Measurements from ENCODE around the gene HERC6.

GRCh38 chr4:88378691-88379559, at the start of gene HERC6:
- TF ChIP-seq OVOL3 (tag by site-specific recombination; IDR thresholded peaks at IDR 0.05) (no peak), SP2 (tag by site-specific recombination; IDR thresholded peaks at IDR 0.05) (no peak), ZNF791 (tag by site-specific recombination; IDR thresholded peaks at IDR 0.05) (no peak), ZNF621 (tag by site-specific recombination; IDR thresholded peaks at IDR 0.05) (no peak), ZNF513 (tag by site-specific recombination; IDR thresholded peaks at IDR 0.05) (no peak), SCRT1 (tag by site-specific recombination; IDR thresholded peaks at IDR 0.05; ENCODE audit: borderline replicate concordance) (no peak), CTCF (tag by site-specific recombination; IDR thresholded peaks at IDR 0.05) (peak; percentile 94), ZNF121 (tag by site-specific recombination; IDR thresholded peaks at IDR 0.05) (no peak)
- TF ChIP-seq, protein P1, sequence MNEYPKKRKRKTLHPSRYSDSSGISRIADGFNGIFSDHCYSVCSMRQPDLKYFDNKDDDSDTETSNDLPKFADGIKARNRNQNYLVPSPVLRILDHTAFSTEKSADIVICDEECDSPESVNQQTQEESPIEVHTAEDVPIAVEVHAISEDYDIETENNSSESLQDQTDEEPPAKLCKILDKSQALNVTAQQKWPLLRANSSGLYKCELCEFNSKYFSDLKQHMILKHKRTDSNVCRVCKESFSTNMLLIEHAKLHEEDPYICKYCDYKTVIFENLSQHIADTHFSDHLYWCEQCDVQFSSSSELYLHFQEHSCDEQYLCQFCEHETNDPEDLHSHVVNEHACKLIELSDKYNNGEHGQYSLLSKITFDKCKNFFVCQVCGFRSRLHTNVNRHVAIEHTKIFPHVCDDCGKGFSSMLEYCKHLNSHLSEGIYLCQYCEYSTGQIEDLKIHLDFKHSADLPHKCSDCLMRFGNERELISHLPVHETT (tag by site-specific recombination; IDR thresholded peaks at IDR 0.05) = no peak

All from HEK293 (cell line).